GM18868 (cell line): ENCODE measurements around the gene NYAP2.

Experiments
- ATAC-seq: cut with Tn5 transposase; IDR thresholded peaks from one replicate; pipeline ENCODE4 v1.9.1; 2021; ENCODE audit warnings: mild to moderate bottlenecking, moderate library complexity; ENCODE audit not compliant: unreplicated experiment

NYAP2 gene

DNA sequence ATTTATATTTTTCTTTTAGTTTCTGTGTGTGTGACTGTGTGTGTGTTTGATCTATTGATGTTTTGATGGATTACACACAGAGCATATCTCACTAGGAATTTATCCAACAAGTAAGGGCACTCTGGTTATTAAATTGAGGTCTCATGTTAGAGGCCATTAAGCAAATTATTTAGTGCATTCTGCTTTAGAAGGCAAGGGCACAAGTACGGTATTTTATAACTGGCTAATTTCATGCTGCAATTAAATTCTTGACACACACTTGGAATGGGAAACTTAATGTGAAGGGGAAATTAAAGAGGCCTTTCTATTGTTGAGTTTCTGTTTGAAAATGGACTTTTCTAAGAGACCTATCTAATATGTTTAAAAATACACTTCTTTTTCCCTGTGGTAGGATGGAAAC lies 25.8 kb downstream of the NYAP2 start:
- ATAC-seq = no peak

DNA sequence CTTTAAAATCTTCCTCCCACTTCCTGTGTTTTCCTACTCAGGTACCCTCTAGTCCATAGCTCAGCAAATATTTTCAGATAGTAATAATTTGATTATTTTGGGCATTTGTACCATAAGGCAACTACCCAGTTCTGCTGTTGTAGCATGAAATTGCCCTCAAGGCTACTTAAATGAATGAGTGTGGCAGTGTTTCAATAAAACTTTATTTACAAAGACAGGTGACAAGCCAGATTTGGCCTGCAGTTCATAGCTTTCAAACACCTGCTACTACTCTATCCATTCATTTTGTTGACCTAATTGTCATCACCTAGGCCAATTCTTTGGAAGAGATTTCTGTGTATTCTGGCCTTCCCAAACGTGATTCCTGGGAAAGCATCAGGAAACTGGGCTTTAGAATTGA lies 28.9 kb downstream of the NYAP2 start:
- ATAC-seq = no peak

DNA sequence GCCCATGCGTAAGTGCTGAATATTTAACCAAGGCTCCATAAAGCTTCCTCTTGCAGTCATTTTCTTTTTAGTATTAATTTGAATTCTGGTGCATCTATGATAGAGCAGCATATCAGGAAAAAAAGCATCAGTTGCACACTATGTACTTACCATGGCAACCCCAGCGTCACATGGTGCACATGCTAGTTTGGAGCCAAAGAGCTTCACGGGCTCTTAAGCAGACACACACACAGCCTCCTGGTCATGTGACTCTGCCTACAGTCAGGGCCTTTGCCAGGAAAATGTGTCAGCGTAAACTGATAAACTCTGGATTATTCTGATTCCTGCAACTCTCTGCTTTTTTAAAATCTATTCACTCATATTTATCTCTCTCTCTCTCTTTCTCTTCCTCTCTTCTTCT lies 30.2 kb downstream of the NYAP2 start:
- no peak for ATAC-seq

DNA sequence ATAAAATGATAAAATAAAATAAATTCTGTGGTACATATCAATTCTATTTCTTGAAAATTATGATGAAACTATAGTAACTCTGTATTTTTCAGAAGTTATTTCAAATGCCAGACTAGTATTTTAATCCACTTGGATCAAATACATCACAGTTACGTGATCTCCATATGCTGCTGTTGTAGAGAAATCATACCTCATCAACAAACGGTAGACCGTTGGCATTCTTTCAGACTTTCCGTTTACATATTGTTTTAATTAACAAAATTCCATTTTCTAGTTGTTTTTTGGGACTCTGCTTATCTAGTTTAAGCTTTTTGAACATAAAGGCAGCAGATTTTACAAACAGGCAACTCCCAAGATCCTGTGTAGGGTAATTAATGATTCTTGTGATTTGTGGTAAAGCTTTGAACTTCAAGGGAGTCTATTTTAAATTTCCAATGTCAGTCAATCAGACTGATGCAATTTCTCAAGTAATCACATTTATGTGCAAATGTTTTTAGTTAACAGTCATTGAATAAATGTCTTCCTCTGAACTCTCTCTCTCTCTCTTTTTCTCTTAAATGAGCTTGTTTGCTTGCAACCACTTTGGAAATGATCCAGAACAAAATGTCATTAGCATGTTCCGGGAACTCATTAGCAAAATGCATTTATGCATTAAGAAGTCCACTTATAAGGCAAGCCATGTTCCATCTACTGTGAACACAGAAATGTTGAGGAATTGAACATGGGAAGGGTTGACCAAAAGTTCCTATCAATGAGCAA lies 31.8 kb downstream of the NYAP2 start:
- ATAC-seq = no peak

DNA sequence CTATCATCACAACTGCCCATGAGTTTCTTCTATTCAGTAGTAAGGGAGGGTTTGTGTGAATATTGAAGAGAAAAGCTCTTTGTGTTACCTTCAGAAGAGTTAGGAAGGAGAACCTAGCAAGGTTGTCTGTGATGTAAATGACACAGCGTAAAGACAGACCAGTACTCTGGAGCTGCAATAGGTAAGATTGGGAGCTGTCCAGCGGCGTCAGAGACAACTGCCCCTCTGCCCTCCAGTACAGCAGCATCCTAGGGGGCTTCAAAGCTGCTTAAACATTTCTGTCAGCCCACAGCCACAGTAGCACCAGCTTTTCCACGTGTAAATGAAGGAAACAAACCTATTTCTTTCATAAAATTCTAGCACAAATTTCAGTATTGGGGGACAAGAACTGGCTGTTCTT lies 34.5 kb downstream of the NYAP2 start:
- ATAC-seq = no peak

DNA sequence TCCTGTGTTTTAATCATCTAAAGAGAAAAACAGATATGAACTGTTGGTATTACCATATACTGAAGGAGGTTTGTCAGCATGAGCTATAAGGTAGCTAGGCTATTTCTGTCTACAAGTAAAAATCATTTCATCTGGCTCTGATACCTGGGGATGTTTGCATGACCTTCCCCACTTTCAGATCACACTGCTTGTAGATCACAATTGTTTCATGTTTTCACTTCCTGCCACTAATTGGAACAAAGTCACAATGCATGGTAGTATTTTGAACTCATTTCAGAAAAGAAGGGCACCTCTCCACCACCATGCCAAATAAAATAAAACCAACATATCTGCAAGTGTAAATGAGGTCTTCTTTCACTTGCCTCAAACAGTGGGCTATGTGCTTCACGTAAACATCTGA lies 37.8 kb downstream of the NYAP2 start:
- ATAC-seq = no peak

DNA sequence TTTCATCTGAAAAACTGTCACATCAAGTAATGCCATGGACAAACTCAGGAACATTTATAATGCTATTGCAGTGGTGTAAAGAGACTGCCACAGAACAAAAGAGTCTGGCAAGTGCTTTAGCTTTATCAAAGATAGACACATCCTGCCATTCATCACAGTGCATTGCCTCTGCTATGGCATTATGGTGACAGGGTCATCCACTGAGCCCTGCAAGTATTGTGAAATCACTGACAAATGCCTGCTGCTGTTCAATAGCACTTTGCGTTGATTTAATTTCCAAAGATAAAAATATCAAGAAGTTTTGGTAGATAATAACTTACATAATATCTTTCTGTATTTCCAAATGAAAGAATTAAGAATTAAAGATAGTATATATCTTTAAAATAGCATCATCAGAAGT lies 38.7 kb downstream of the NYAP2 start:
- ATAC-seq = no peak

DNA sequence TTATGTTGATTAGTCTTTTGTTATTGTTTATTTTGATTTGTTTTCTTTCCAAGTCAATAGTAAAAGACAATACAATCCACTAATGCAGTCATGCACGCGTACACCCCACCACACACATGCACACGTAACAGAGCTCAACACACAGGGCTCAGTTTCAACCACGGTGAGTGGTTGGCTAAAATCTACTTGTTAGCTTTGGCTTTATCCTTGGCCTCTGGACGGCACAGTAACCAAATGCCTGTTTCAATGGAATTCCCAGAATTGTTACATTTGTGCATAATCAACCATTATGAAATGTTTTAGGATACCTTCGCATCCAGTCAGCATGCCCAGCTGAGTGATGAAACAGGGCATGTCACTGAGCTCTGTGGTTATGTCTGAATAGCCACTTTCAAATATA lies 53.2 kb downstream of the NYAP2 start:
- ATAC-seq = no peak

DNA sequence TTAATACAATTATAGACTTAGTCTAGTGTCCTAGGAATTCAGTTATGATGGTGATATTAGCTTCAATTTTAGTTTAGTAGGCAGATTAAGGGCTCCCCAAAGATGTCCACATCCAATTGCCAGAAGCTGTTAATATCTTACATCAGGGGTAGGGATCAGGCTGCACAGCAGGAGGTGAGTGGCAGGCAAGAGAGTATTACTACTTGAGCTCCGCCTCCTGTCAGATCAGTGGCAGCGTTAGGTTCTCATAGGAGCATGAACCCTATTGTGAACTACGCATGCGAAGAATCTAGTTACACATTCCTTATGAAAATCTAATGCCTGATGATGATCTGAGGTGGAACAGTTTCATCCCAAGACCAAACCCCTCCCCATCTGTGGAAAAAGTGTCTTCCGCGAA lies 54.9 kb downstream of the NYAP2 start:
- no peak for ATAC-seq

DNA sequence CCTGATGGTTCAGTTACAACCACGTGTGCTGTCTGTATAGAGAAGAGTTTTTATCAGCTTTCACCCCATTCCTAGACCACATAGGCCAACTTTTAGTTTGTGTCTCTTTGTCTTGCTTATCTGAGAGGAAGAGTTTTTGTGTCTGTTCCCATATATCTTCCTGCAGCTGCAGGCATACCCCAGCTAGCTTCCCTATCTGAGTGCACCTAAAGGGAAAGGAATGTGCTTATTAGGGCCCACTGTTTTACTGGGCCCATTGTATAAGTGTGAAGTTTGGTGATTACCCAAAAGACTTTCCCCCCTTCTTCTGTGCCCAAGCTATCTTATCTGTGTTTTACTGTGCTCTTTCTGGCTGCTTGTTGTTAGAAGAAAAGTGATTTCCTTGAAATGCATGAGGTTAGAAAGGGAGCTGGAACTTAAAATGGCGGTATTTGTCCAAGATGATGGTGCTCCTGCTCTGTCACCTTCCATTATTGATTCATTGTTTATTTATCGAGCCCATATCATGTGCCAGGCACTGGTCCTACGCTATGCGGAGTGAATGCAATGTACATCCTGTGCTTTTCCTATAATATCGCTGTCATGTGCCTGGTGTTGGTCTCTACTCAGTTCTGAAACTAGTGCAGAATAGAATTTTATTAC lies 57.2 kb downstream of the NYAP2 start:
- no peak for ATAC-seq

DNA sequence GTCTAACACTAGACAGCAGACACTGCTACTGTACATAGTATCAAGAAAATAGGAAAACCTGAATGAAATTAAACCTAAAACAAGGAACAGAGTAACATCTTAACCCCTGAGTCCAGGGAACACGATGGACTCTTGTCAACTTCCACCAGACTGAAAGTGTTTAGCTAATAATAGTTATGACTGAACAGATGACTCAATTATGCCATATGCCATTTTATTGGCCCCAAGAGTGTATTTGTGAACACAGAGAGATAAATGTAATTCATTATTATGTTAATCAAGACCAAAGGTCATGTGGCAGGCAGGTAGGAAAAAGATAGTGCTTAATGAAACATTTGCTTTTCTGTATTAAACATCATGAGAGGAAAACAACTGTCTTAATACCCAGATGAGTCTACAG lies 58.0 kb downstream of the NYAP2 start:
- ATAC-seq = no peak

DNA sequence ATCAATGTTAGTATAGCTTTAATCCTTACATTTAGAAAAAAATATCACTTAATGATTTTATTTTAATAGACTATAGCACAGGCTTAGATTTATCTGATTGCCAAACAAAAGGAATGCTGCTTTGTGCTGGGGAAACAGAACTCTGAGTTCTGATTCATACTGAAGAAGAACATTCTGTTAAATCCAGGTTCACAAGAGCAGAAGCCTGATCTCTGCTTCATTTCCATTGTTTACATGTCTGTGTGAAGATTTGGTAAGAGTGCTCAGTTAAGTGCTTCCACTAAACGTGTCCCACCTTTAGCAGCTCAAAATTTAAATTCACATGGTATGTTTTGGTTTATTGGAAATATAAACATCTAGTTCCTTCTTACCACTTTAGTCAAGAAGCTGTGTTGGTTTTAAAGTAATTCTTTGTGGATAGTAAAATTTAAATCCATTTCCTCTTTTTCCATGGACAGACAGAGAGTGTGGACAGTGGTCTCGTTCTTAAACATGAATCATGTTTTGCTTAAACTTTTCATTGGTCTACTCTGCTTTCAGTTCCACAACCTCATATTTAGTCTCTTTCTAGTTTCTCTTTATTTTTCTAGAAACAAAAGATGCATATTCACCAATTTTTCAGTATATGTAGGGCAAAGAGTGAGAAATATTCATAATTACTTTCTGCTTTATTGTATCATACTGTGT lies 59.1 kb downstream of the NYAP2 start:
- no peak for ATAC-seq

DNA sequence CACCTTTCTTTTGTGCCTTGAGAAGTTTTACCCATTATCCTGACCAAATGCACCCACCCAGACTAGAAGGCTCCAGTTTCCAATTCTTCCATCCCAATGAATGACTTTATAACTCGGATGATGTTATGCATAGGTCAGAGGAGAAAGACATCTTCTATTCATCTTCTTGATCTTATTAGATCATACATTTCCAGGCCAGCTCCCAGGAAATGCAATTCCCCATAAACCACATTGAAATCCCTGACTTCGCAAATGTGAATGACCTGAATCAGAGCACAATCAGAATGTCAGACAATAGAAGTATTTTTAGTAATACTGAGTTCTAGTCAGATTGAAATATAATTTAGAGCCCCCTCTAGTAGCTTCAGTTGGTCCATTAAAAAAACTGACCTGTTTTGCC lies 62.9 kb downstream of the NYAP2 start:
- no peak for ATAC-seq

DNA sequence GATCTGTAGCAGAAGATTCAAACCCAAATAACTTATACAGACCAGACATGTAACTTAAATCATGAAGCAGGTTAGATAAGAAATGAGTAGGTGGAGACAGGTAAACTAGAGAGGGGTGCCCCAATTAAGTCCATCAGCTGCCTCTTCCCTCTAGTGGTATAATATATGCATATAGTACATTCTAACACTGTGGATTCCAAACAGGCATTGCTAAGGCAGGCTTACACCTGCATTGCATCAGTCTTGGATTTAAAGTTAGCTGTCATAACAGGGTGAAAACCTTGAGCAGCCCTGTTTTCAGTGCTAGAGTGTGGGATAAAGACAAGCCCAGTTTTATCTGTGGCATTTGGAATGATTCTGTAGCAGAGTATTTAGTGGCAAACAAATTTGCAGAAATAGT lies 63.4 kb downstream of the NYAP2 start:
- ATAC-seq = no peak

DNA sequence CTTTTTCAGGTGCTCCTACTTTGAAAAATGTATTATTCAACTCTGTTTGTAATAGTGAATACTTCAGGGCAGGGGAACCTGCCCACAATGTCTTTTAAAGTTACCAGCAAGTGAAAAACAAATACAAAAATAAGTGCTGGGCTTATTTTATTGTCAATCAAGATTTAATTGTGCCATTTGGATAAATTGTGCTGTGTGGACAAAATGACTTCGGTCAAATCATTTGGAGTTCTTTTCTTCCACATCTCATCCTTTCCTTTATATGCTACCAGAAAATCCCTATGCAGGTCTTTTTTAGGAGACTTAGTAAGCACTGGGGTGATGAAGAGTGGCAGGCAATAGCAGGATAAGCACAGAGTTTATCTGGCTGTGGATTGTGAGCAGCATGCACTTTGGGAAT lies 63.9 kb downstream of the NYAP2 start:
- ATAC-seq = no peak

DNA sequence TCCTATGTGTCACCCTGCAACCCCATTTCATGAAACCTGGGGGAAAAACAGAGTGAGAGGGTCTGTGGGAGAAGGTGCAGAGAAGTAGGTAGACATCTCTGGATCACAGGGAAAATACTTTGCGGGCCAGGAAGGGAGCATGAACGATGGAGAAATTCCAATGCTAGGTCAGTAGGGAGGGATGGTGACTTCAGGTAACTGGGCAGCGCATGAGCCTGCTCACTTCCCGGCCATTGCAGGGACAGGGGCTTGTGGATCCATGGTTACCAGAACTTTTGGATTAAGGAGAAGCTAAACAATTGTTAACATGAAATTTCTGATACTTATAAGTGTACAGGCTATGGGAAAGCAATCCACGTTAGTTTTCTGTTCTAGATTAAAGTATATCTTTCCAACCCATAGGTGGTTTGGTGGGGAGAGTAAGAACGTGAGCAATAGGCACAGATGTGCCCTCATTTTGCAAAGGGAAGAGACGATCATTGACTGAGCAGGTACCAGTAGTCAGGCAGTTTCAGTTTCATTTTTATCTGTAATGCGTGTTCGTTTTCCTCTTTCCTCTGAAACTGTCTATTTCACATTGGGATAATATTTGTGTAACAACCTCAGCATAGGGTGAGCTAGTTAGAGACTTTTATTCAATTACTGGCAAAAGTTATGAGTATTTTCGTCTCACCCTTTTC lies 65.0 kb downstream of the NYAP2 start:
- peak; percentile 88 for ATAC-seq

DNA sequence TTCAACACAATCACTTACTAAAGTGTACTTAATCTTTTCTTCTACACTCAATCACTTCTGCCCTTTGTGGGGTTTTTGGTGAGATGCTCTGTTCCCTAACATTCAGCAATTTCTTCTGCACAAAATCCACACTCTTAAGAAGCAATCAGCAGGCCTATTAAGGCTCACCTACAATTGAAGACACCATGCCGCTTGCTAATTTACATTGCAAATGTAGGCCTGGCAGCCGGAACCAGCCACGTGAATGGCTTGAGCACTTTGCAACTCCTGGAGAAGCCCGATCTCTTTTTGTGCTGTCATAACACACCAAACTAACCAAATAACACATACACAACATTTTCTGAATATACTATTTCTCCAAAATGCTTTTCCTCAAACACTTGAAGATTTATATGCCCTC lies 66.3 kb downstream of the NYAP2 start:
- no peak for ATAC-seq

DNA sequence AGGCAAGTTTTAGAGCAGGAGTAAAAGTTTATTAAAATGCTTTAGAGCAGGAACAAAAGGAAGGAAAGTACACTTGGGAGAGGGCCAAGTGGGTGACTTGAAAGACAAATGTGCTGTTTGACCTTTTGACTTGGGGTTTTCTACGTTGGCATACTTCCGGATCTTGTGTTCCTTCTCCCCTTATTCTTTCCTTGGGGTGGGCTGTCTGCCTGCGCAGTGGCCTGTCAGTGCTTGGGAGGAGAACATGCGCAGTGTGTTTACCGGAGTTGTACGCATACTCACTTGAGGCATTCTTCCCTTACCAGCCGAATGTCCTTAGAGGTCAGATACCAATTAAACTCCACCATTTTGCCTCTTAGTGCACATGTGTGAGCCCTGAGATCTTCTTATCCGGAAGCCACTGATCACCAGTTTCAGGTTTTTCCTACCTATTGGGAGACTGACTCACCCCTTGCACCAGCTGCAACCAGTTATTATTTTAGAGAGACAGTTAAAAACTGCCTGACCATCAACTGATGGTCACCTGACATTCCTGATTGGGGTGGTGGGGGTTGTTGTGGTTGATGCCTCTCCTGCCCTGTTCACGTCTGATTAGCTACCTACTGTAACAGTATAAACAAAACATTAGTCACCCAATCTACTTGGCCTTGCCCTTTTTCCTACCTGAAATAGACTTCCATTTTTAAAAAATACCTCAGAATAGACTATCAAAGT lies 67.5 kb downstream of the NYAP2 start:
- ATAC-seq = no peak

DNA sequence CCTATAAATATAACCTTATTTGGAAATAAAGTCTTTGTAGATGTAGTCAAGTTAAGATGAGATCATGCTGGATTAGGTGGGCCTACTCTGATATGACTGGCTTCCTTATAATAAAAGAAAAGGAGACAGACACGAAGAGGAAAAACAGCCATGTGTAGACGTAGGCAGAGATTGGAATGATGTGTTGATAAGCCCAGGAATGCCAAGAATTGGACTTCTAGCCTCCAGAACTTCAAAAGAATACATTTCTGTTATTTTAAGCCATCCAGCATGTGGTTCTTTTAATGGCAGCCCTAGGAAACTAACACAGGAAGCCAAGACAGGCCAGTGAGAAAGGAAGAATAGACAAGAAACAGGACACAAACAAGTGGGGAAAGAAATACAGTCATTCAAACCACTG lies 68.6 kb downstream of the NYAP2 start:
- ATAC-seq = no peak

DNA sequence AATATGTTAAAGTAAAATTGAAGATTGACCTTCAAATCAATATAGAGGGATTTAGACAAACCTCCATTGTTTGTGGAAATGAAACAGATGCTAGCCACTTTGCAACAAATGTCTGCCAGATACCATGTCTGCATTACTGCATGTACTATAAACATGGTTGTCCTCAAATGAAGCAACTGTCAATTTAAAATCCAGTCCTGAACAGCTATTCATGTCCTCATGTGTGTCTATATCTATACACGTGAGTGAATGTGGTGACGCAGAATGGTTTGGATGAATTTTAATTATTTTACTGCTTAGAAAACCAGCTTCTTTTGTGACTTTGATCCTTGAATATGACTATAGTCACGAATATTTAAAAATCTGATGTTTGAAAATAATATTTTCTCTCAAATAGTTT lies 71.5 kb downstream of the NYAP2 start:
- no peak for ATAC-seq

DNA sequence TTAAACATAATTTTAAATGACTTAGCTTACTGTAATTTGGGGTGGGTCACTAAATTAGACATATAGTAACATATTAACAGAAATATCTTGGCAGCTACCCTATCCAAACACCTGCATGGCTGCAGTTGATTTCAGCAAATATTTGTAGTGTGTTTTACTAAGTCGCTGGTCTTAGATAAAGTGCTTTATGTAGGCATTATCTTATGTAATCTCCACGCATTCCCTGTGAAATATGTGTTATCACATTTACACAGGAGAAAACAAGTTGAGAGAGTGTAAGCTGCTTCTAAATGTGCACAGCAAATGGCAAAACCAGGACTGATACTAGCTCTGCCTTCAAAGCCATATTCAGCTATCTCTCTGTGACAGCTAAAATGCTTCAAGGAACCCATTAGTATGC lies 72.0 kb downstream of the NYAP2 start:
- ATAC-seq = no peak
